Measurements from ENCODE around the gene BLVRB. TPM values are rescaled to one million over a fixed set of nuclear protein-coding genes. Genes with fewer than 3 reads are reported as not detected.
A peak's percentile ranks its signal among the peaks of the same experiment; 100 is the strongest.

Gene BLVRB
- total and polyA plus RNA-seq, 2 donors (not counting 3 experiments of a cell fraction or from before 2014, with no cell fraction given): 30.8 to 113 TPM

GRCh38 chr19:40423938-40424337 is 41.6 kb downstream of the BLVRB start:
- H3K27ac ChIP-seq (ENCODE audit: insufficient read depth, low read depth, low read length): no peak overlapping the region
- peaks cover 8 to 9% of the 10 kb centered on the region in 2 experiments for H3K36me3 ChIP-seq (ENCODE audit: control insufficient read depth in 2 of 2, extremely low read depth in 1 of 2, insufficient read depth in 2 of 2, low read length in 2 of 2)
- no peaks in the 10 kb centered on the region for H3K27me3 ChIP-seq (ENCODE audit: control insufficient read depth in 2 of 2, insufficient read depth in 2 of 2, low read length in 2 of 2)
- intact Hi-C loops (cut with micrococcal nuclease): loop anchor here (5.0 kb wide), 1 partner anchor 77 kb away; the partner anchor contains the start of genes C19orf47 and PLD3
- ChIA-PET CTCF (interaction anchor here (1.9 kb wide), 1 partner anchor 40 kb away, joined by 6 read pairs; no protein-coding TSS in a partner anchor), POLR2A (interaction anchor here (1.3 kb wide), 1 partner anchor 19 kb away, joined by 4 read pairs; no protein-coding TSS in a partner anchor)
- FAIRE-seq (no peak), DNase-seq (ENCODE audit: low read depth, low spot score) (no peak)
- no peak for TF ChIP-seq CTCF (IDR thresholded peaks at IDR 0.05; ENCODE audit: extremely low read depth in 1 of 2, insufficient read depth in 1 of 2, low read depth in 1 of 2, low read length in 2 of 2)
- TF ChIP-seq FOS (IDR thresholded peaks at IDR 0.05; ENCODE audit: borderline replicate concordance, insufficient read depth, low read length): no peak
- TF ChIP-seq POLR2A (IDR thresholded peaks at IDR 0.05; ENCODE audit: low read depth, low read length): no peak
- TF ChIP-seq MYC (IDR thresholded peaks at IDR 0.05; ENCODE audit: low read depth, low read length): no peak
- TF ChIP-seq EZH2 (IDR thresholded peaks at IDR 0.05; ENCODE audit: borderline replicate concordance, low read depth, low read length, severe bottlenecking): no peak
- no peak for TF ChIP-seq POLR2AphosphoS5 (IDR thresholded peaks at IDR 0.05; ENCODE audit: insufficient read depth, low read depth, low read length)
- TF ChIP-seq JUN (IDR thresholded peaks at IDR 0.05; ENCODE audit: borderline replicate concordance, insufficient read depth, insufficient read length, low read depth): no peak
- no peak for TF ChIP-seq MAX (IDR thresholded peaks at IDR 0.05; ENCODE audit: insufficient read depth, insufficient read length)
- TF ChIP-seq GATA2 (IDR thresholded peaks at IDR 0.05; ENCODE audit: insufficient read depth, insufficient read length, low read depth, low read length): no peak
- peaks cover 19% of the 10 kb centered on the region for H3K4me1 ChIP-seq (ENCODE audit: control insufficient read depth, extremely low read depth, insufficient read depth, low read length)
- no peaks in the 10 kb centered on the region for H3K9me1 ChIP-seq (replicated peaks; ENCODE audit: control insufficient read depth, extremely low read depth, insufficient read depth, low read length)
- no TSS peak for BruUV-seq (replicated peaks)
- H3K4me2 ChIP-seq (ENCODE audit: insufficient read depth, low read length): peak overlapping the region; percentile 96
- peaks cover 30% of the 10 kb centered on the region for H3K79me2 ChIP-seq (ENCODE audit: control insufficient read depth, insufficient read depth, low read length)
- H3K9me3 ChIP-seq (replicated peaks; ENCODE audit: control insufficient read depth, insufficient read depth, low read length): no peaks in the 10 kb centered on the region
- H2AFZ ChIP-seq (ENCODE audit: low read depth, low read length): no peak overlapping the region
- no peaks in the 10 kb centered on the region for H4K20me1 ChIP-seq (replicated peaks; ENCODE audit: control insufficient read depth, extremely low read depth, insufficient read depth, low read length)
- no peak overlapping the region for H3K9ac ChIP-seq (replicated peaks; ENCODE audit: extremely low read depth, insufficient read depth, low read length)
- peak overlapping the region in 2 of 3 experiments; percentile 4 to 95 for H3K4me3 ChIP-seq (replicated peaks in 1 of 3; ENCODE audit: insufficient read depth in 1 of 3, low read depth in 1 of 3, low read length in 3 of 3)
- dilution Hi-C loops (cut with MboI; ENCODE audit: extremely low pct_ligation_motif_present, low sequenced_read_pairs): no loop called here
